Liver (tissue), 9 donors: ENCODE data around the gene PLCB2. TPM values are rescaled to one million over a fixed set of nuclear protein-coding genes. Genes with fewer than 3 reads are reported as not detected.

Source experiments
- DNase-seq: peaks from one replicate; pipeline ENCODE4 v3.0.0-alpha.2; 2017; ENCODE audit warnings: low spot score
- H3K27ac ChIP-seq, 2 donors: one replicate each; pipeline ENCODE4 v1.7.0; 2013; ENCODE audit warnings: inconsistent platforms in 2 of 2, low read length in 2 of 2, control low read depth in 1 of 2, low read depth in 1 of 2, mild to moderate bottlenecking in 1 of 2
- H3K27me3 ChIP-seq, 4 donors: one replicate each; pipeline versions ENCODE4 v1.6.1 to v1.7.0; 2013; ENCODE audit warnings: low read length in 3 of 4, inconsistent platforms in 1 of 4, mild to moderate bottlenecking in 1 of 4, moderate library complexity in 1 of 4; ENCODE audit not compliant: control insufficient read depth in 4 of 4, insufficient read depth in 4 of 4
- H3K36me3 ChIP-seq, 4 donors: one replicate each; pipeline versions ENCODE4 v1.6.1 to v1.7.0; 2013; ENCODE audit warnings: low read length in 3 of 4, mild to moderate bottlenecking in 3 of 4, low read depth in 1 of 4, moderate library complexity in 1 of 4; ENCODE audit not compliant: control insufficient read depth in 4 of 4, insufficient read depth in 3 of 4
- H3K4me1 ChIP-seq, 4 donors: one replicate each; pipeline versions ENCODE4 v1.6.1 to v1.7.0; 2013; ENCODE audit warnings: low read length in 3 of 4, mild to moderate bottlenecking in 3 of 4, moderate library complexity in 1 of 4; ENCODE audit not compliant: control insufficient read depth in 4 of 4, insufficient read depth in 4 of 4
- H3K4me3 ChIP-seq, 3 donors: one replicate each; pipeline versions ENCODE4 v1.6.1 to v1.7.0; 2013; ENCODE audit warnings: low read length in 3 of 3, control low read depth in 1 of 3, low read depth in 1 of 3, mild to moderate bottlenecking in 1 of 3
- H3K9ac ChIP-seq, 2 donors: one replicate each; pipeline ENCODE4 v1.7.0; 2013; ENCODE audit warnings: low read length in 2 of 2, mild to moderate bottlenecking in 2 of 2, moderate library complexity in 2 of 2, control low read depth in 1 of 2, low read depth in 1 of 2
- H3K9me3 ChIP-seq, 4 donors: one replicate each; pipeline versions ENCODE4 v1.6.1 to v1.7.0; 2013; ENCODE audit warnings: low read length in 3 of 4; ENCODE audit not compliant: control insufficient read depth in 4 of 4
- CTCF ChIP-seq: fragments of 150-350 bp; IDR thresholded peaks from 2 replicates; pipeline ENCODE4 v1.5.1; 2017; ENCODE audit warnings: improper control_type of control experiment, low read depth, low read length; ENCODE audit not compliant: missing input control
- FOXA1 ChIP-seq: IDR thresholded peaks from 2 replicates; pipeline ENCODE4 v1.6.1; 2016; ENCODE audit warnings: antibody characterized with exemption
- FOXA2 ChIP-seq: IDR thresholded peaks from 2 replicates; pipeline ENCODE4 v1.6.1; 2016; ENCODE audit warnings: antibody characterized with exemption
- HNF4A ChIP-seq, 2 donors: conservative IDR thresholded peaks; 2 replicates each; pipeline ENCODE4 v1.6.1; 2016; ENCODE audit warnings: antibody characterized with exemption in 2 of 2, mild to moderate bottlenecking in 2 of 2
- JUND ChIP-seq, 2 donors: IDR thresholded peaks; 2 replicates each; pipeline ENCODE4 v1.6.1; 2016; ENCODE audit warnings: antibody characterized with exemption in 2 of 2
- MAX ChIP-seq: IDR thresholded peaks from 2 replicates; pipeline ENCODE4 v1.6.1; 2016; ENCODE audit warnings: antibody characterized with exemption
- NR2F2 ChIP-seq: IDR thresholded peaks from 2 replicates; pipeline ENCODE4 v1.6.1; 2016; ENCODE audit warnings: antibody characterized with exemption
- RAD21 ChIP-seq, 2 donors: IDR thresholded peaks; 2 replicates each; pipeline ENCODE4 v1.6.1; 2016; ENCODE audit warnings: antibody characterized with exemption in 2 of 2, mild to moderate bottlenecking in 2 of 2
- RXRA ChIP-seq, 2 donors: IDR thresholded peaks; 2 replicates each; pipeline ENCODE4 v1.6.1; 2017 to 2018; ENCODE audit warnings: antibody characterized with exemption in 2 of 2, mild to moderate bottlenecking in 1 of 2
- SP1 ChIP-seq: IDR thresholded peaks from 2 replicates; pipeline ENCODE4 v1.6.1; 2018; ENCODE audit warnings: antibody characterized with exemption, mild to moderate bottlenecking
- TAF1 ChIP-seq: conservative IDR thresholded peaks from 2 replicates; pipeline ENCODE4 v1.6.1; 2016; ENCODE audit warnings: antibody characterized with exemption, mild to moderate bottlenecking
- YY1 ChIP-seq: IDR thresholded peaks from 2 replicates; pipeline ENCODE4 v1.6.1; 2016; ENCODE audit warnings: antibody characterized with exemption, mild to moderate bottlenecking
- ZBTB33 ChIP-seq: IDR thresholded peaks from 2 replicates; pipeline ENCODE4 v1.6.1; 2016; ENCODE audit warnings: antibody characterized with exemption
- WGBS: extraction: QIAGEN DNeasy Blood & Tissue Kit; methylation state at CpG from one replicate; pipeline ENCODE4 v1.1.7; 2013; 5-methylcytosine and 5-hydroxymethylcytosine counted together
- polyA plus RNA-seq, 2 donors: library from polyadenylated mRNA; stranded (reverse) in 1 of 2; unstranded in 1 of 2; fragments of 200-250 nt in 1 of 2; fragments of >200 nt in 1 of 2; fragmentation: Nextera tagmentation in 1 of 2; extraction: Ambion mirVana in 1 of 2; gene quantifications; one replicate each; pipeline versions ENCODE4 v1.2.1 to v1.2.3, GENCODE V29; 2013 to 2015
- total RNA-seq, 2 donors: library from RNA; depleted of rRNA; stranded (reverse); fragments of >200 nt; gene quantifications; one replicate each; pipeline ENCODE4 v1.2.3, GENCODE V29; 2014
- donor health status: healthy.
- donor health status: healthy.
- donor health status: healthy.
- donor health status: healthy.
- donor health status: healthy.

The PLCB2 gene
- total and polyA plus RNA-seq, 4 donors = 2.1 to 13.3 (median 7.6) TPM

GRCh38 chr15:40314723-40315276 lies 7.1 kb upstream of the PLCB2 start:
- 83% methylated on average over 4 of the region's 4 CpGs for WGBS
- Histone ChIP-seq H3K27me3 (no peaks in the 10 kb centered on the region), H3K27ac (no peak overlapping the region), H3K9me3 (no peaks in the 10 kb centered on the region), H3K36me3 (no peaks in the 10 kb centered on the region), H3K4me1 (peaks cover 0 to under 1% (median 0%) of the 10 kb centered on the region in 4 donors), H3K9ac (no peak overlapping the region), H3K4me3 (no peak overlapping the region)
- no peak for TF ChIP-seq YY1
- TF ChIP-seq MAX = no peak
- TF ChIP-seq RXRA (IDR thresholded peaks at IDR 0.05) = no peak
- no peak for TF ChIP-seq NR2F2
- DNase-seq = no peak

GRCh38 chr15:40313531-40314398 lies 6.0 kb upstream of the PLCB2 start:
- Histone ChIP-seq H3K4me3 (no peak overlapping the region), H3K27me3 (no peaks in the 10 kb centered on the region), H3K9ac (no peak overlapping the region), H3K36me3 (no peaks in the 10 kb centered on the region), H3K4me1 (peaks cover 0 to 7% (median 2%) of the 10 kb centered on the region in 4 donors), H3K27ac (no peak overlapping the region), H3K9me3 (no peaks in the 10 kb centered on the region)
- TF ChIP-seq JUND (IDR thresholded peaks at IDR 0.05) = no peak
- TF ChIP-seq CTCF = no peak
- DNase-seq = no peak
- WGBS = 61% methylated on average over 10 of the region's 10 CpGs

GRCh38 chr15:40312370-40313158 lies 4.8 kb upstream of the PLCB2 start:
- TF ChIP-seq NR2F2 (no peak), JUND (IDR thresholded peaks at IDR 0.05) (no peak), RXRA (IDR thresholded peaks at IDR 0.05) (no peak), HNF4A (conservative IDR thresholded peaks at IDR 0.05) (no peak)
- Histone ChIP-seq H3K27me3 (no peaks in the 10 kb centered on the region), H3K4me3 (no peak overlapping the region), H3K9me3 (no peaks in the 10 kb centered on the region), H3K4me1 (peaks cover 0 to 7% (median 2%) of the 10 kb centered on the region in 4 donors), H3K9ac (no peak overlapping the region), H3K27ac (no peak overlapping the region), H3K36me3 (no peaks in the 10 kb centered on the region)
- no peak for DNase-seq
- WGBS = 92% methylated on average over 10 of the region's 10 CpGs

- Histone ChIP-seq H3K9me3 (no peaks in the 10 kb centered on the region), H3K27me3 (no peaks in the 10 kb centered on the region), H3K4me1 (peaks cover 0 to 7% (median 2%) of the 10 kb centered on the region in 4 donors), H3K27ac (no peak overlapping the region), H3K36me3 (no peaks in the 10 kb centered on the region), H3K9ac (no peak overlapping the region), H3K4me3 (no peak overlapping the region)
- no peak for DNase-seq
- 51% methylated on average over 3 of the region's 3 CpGs for WGBS
- TF ChIP-seq NR2F2 (no peak), CTCF (no peak), SP1 (no peak), FOXA1 (no peak), MAX (no peak), RAD21 (IDR thresholded peaks at IDR 0.05) (no peak), ZBTB33 (no peak), TAF1 (no peak), FOXA2 (no peak), RXRA (IDR thresholded peaks at IDR 0.05) (no peak)
Observed at GRCh38 chr15:40310993-40311392, 3.3 kb upstream of the PLCB2 start.
